GM18858 (cell line): ENCODE results near the gene MND1.
"Not testable (repeated sequence)": the region's sequence is repeated elsewhere in the genome, so short reads cannot be mapped to it uniquely, and the experiment has no call there.

ENCODE experiments used
- ATAC-seq: cut with Tn5 transposase; IDR thresholded peaks from one replicate; pipeline ENCODE4 v1.9.1; 2021; ENCODE audit not compliant: unreplicated experiment

Gene MND1

DNA sequence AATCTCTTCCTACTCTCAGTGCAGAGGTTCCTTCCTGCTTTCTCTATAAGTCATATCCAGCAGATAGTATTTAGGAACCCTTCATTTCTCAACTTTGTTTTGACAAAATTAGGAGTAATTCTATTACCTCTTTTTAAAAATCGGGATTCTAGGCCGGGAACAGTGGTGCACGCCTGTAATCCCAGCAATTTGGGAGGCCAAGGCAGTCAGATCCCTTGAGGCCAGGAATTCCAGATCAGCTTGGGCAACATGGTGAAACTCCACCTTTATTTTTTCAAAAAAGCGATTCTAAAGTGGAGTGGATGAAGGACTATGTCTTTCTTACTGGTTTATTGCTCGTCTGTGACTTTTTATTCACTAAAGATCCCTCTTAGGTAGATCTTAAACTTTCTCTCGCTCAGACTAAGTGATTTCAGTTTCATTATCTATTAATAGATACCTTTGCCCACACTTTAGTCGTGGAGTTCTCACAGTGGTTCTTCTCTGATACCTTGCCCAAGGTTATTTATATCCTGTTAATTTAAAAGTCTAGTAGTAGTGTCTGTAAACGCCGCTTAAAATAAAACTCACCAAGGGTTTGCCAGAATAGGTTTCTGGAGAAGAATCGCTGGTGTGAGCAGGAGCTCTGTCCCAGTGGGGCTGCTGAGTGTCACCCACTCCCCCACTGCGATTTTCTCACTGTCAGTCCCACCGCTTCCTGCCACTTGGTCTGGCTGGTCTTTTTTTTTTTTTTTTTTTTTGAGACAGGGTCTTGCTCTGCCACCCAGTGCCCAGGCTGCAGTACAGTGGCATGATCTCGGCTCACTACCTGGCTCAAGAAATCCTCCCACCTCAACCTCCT, 94.6 kb downstream of the MND1 start:
- peak; percentile 68 for ATAC-seq

DNA sequence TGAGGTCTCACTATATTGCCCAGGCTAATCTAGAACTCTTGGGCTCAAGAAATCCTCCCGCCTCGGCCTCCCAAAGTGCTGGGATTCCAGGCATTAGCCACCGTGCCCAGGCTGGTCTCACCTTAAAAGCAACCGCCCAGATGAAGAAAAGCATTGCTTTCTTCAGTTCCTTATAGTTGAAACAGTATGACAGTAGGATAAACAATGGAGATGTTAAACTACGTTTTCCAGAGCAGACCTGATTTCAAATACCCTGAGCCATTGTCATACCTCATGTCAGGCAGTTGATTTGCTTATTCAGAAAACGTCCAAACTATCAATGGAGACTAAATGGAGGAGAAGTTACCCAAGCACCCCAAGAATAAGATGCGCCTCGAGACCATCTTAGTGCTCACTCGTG, 95.3 kb downstream of the MND1 start:
- no peak for ATAC-seq

DNA sequence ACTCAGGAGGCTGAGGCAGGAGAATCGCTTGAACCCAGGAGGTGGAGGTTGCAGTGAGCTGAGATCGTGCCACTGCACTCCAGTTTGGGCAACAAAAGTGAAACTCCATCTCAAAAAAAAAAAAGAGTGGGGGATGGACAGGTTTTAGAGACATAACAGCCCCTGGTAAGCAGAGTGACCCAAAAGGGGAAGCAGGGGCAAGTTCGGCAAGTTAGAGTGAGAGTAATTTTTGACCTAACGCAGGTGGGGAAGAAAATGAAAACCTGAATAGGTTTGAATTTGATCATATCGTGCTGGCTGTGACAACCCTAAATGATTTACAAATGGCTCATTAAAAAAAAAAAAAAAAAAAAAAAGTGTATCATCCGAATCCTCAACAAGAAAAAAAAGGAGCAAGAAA, 96.0 kb downstream of the MND1 start:
- no peak for ATAC-seq

DNA sequence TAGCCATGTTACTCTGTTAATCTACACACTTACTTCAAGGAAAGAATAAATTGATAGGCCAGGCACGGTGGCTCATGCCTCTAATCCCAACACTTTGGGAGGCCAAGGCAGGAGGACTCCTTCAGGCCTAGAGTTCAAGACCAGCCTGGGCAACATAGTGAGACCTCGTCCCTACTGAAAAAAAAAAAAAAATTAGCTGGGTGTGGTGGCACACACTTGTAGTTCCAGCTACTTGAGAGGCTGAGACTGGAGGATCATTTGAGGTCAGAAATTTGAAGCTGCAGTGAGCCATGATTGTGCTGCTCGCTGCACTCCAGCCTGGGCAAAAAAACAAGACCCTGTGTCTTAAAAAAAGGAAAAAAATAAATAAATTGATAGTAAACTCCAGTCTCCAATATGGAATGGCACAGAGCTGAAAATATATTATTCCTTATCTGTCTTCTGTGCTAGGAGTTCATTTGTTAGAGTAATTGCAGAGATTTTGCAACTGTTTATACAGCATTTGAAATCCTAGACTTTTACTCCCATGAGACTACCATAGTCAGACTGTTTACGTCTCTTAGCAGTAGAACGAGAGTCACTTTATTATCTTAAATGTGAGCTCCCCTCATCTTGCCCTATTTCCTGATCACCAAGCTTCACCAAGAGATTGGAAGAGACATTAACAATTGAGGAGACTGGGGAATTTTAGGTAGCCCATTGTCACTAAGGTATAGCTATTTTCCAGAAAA, 102.9 kb downstream of the MND1 start:
- ATAC-seq: no peak

DNA sequence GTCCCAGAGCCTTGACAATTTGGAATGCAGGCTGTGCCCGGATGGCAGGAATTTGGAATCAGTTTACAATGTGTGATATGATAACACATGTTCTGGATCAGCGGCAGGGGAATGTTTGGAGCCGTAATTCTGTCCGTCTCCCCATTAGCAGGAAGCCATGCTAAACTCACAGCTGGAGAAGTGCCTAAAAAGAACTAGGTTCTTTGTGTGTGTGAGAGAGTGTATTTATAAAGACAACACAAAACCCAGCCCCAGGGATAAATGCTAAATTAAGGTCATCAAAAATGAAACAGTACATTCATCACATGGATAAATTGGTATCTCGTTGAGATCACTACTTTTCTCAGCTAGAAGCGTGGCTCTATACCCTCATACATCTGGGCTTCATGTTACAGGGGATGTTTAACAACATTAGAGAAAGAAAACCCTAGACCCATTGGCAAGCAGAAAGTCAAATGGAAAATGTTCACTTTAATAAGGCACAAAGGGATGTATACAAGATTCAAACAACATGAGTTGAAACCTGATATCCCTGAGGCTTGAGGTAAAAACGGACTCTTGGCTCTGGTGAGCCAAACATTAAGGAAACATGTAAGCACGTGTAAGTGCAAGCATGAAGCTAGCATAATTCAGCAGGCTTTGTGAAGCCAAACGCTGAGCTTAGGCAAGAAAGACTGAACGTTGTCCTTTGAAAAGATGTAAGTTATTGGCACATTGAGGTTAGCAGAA, 103.7 kb downstream of the MND1 start:
- ATAC-seq: no peak

DNA sequence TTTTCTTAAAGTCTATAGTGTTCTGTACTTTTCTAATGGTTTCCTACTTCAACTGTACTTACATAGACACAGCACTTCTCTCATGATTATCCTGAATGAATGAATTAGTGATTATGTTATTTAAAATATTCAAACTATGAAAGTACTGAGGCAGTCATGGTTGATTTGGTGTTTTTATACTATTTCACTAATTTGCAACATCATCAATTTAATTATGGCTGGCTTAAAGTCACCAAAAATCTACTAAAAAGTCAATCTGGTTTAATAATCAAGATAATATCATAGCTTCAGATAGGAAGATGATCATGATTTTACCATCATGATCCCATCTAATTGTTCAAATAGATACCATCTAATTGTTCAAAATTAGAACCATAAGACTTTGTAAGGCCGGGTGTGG, 104.8 kb downstream of the MND1 start:
- no peak for ATAC-seq

DNA sequence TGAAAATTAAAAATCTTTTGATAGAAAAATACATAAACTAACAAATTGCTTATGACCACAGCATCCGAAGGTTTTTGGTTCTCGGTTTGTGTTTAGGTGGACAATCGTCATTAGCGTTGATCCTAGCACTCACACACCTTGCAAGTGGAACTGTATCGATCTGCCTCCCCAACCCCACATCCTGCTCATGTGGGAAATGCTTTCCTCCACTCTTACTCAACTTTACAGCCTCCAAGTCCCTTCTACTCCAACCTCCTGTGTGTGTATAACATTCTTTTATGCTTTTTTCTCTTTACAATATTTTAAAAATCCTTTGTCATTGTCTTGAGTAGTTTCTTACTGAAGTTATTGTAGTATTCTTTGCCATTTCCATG, 106.0 kb downstream of the MND1 start:
- no peak for ATAC-seq

DNA sequence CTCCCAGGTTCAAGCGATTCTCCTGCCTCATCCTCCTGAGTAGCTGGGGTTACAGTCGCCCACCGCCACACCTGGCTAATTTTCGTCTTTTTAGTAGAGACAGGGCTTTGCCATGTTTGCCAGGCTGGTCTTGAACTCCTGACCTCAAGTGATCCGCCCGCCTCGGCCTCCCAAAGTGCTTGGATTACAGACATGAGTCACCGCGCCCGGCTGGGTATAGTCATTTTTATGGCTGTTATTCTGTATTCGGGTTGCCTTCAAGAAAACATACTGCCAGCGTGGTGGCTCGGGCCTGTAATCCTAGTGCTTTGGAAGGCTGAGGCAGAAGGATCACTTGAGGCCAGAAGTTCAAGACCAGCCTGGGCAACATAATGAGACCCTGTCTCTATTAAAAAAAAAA, 106.7 kb downstream of the MND1 start:
- ATAC-seq: not testable (repeated sequence)

DNA sequence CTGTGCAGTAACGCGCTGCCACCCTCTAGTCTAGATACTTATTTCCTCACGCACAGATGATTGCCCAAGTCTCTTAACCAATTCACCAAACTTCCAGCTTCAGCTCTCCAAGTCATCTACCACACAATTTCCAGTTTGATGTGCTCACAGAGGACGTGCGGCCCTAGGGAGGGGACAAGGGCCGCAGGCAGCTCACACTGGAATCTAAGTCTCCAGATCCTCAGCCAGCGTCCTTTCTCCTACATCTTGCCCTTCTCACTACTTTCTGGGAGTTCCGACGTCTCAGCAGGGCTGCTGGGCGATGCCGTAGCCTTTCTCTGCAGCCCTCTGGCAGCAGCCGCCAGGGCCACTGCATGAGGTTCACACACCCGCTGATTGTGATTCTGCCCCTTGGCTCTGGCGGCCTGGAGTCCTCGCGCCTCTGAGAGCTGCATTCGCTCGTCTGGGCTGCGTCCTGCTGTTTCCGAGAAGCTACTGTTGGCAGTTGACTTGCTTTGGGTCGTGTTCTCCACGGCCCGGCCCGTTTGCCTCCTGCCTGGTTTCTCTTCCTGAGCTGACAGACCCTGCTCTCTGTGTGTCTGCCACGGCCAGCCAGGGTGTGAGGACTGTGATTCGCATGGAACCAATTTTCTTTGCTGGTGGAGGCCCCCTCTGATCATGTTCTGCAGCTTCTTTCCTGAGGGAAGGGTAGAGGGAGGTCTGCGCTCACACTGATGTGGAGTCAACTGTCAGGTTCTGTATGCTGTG, 107.6 kb downstream of the MND1 start:
- ATAC-seq: no peak

DNA sequence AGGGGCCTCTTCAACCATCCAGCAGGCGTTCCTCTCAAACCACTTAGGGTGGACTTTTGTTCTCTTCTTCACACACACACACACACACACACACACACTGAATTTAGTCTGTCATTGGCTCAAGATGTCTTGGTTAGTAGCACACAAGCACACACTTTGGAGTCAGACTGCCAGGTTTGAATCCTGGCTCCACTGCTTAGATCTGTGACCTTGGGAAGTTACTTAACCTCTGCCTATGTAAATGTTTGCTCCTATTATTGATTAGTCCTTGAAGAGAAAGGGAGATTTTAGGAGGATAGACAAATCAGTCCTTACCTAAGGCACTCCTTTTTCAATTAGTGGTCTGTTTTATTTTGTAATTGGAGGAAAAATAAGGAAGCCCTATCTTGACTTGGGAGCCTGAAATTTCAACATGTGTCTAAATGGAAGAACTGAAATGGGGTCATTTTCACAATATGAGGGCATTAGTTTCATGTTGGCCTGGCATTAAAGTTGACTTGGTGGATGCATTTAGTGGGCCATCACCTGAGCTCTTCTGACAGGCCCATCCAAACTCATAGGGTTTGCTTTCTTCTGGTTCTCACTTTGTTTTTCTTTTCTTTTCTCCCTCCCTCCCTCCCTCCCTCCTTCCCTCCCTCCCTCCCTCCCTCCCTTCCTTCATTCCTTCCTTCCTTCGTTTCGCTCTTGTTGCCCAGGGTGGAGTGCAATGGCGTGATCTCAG, 108.3 kb downstream of the MND1 start:
- ATAC-seq: no peak

DNA sequence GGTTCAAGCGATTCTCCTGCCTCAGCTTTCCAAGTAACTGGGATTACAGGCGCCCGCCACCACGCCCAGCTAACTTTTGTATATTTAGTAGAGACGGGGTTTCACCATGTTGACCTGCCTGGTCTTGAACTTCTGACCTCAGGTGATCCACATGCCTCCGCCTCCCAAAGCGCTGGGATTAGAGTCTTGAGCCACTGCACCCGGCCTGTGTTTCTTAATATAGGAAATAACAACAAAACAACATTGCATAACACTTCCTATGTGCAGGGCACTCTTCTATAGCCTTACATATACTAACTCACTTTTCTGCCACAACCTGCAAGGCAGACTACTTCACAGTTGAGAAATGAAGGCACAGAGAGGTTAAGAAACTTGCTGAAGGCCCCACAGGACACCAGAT, 108.9 kb downstream of the MND1 start:
- no peak for ATAC-seq

DNA sequence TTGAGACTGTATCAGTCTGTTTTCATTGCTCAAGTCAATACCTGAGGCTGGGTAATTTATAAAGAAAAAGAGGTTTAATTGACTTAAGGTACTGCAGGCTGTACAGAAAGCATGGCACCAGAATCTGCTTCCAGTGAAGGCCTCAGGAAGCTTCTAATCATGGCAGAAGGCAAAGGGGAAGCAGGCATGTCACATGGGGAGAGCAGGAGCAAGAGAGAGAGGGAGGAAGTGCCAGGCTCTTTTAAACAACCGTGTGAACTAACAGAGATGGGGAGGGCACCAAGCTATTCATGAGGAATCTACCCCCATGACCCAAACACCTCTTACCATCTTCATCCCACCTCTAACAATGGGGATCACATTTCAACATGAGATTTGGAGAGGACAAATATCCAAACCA, 114.5 kb downstream of the MND1 start:
- no peak for ATAC-seq

DNA sequence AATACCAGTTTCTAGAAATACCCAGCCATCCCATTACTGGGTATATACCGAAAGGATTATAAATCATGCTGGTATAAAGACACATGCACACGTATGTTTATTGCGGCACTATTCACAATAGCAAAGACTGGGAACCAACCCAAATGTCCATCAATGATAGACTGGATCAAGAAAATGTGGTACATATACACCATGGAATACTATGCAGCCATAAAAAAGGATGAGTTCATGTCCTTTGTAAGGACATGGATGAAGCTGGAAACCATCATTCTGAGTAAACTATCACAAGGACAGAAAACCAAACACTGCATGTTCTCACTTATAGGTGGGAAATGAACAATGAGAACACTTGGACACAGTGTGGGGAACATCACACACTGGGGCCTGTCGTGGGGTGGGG, 117.1 kb downstream of the MND1 start:
- not testable (repeated sequence) for ATAC-seq

DNA sequence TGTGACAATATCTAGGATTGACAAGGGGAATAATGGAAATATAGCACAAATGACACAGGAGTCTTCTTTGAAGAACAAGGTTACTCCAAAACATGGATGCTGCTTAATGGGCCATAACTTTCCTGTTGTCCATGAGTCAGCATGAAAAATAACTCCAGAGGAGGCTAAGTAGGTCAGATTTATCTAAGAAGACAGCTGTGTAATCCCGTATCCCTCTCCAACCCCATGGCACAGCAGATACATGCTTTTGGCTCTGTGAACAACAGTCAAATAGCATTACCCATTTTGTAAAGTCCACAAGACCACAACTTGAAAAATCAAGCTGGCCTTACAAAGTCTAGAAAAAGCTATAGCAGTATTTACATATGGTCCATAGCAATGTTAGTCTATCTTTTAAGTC, 119.6 kb downstream of the MND1 start:
- no peak for ATAC-seq
